NCI-H526 (cell line): Measurements from ENCODE around the gene DUSP11.
"Not testable (repeated sequence)": the region's sequence is repeated elsewhere in the genome, so short reads cannot be mapped to it uniquely, and the experiment has no call there.

Source experiments
- DNase-seq, 2 experiments: peaks; one replicate each; lab custom pipeline; 2025; lab: John Stamatoyannopoulos, UW

Gene DUSP11

GRCh38 chr2:73779467-73780236, at the start of gene DUSP11:
Gene DUSP11, minus strand, starts transcription at chr2:73780103. Its CDS starts 129 bp downstream, at chr2:73779974.
- peak; percentile 91 to 96 for DNase-seq

DNA sequence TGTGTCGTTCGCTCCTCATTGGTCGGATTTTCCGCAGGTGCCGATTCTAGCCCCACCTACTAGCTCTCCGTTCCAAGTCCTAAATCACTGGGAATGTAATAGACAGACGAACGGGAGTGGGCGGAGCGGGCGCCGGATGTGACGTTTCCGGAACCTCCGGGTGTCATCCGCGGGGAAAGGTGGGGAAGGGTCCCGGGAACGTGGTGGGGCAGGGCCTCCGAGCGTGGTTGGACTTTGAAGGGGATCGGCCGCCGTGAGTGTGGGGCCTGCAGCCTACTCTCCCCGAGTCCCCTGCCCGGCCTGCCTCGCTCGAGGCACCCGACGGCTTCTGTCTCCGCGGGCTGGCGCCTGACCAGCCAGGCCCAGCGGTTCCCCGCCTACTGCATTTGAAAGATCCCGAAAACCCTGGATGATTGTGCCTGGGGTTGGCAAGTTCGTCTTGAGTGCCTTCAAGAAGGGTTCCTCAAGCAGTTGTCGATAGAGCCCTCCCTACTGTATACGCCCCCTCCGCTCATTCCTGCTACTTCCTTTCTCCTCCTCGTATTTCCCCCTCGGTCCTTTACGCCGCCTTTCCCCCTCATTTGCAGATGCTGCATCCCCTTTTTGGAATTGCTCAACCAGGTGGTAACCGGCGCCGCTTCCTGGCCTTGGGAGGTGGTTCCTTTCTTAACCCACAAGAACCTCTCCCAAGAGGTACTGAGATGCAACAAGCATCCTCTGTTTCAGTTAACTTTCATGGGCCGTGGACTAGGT, 49.1 kb upstream of the DUSP11 start, which contains the start of gene STAMBP:
Gene STAMBP (plus strand): TSS at position 144 of the 753 bp plus-strand sequence. CDS start 1,896 bp downstream, outside the sequence.
- DNase-seq: peak; percentile 93 to 98

- no peak for DNase-seq
Observed at GRCh38 chr2:73828389-73828817, 48.5 kb upstream of the DUSP11 start.

GRCh38 chr2:73827660-73828388, 47.9 kb upstream of the DUSP11 start:
- DNase-seq: no peak

DNA sequence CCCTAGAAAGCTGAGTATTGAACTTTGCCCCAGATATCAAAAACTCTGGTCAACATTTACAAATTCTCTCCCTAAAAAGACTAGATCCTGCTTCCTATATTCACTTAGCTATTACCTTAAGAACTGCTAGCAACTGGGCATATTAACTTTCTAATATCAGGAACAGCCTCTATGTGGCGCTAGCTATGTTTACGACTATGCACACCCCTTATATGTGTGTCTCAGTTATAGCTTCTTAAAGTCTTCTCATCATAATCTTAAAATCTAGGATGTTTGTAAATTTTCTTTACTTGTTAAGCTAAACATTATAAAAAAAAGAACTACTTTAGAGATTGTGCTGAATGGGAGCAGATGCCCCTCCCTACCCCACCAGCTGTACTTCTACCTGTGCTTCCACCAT, 47.1 kb upstream of the DUSP11 start:
- peak; percentile 3 to 52 for DNase-seq

DNA sequence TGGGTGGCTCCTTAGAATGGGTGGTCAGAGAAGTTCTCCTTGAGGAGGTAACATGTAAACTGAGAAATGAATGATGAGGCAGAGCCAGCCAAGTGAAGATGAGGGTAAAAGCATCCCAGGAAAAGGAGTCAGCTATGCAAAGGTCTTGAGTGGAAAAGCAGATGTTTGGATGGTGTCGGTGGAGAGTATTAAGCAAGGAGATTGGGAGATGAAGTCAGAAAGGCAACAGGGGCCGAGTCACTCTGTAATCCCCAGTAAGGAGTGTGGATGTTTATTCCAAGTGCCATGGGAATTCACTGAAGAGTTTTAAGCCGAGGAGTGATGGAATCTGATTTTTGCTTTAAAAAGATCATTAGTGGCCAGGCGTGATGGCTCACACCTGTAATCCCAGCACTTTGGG, 45.5 kb upstream of the DUSP11 start:
- no peak for DNase-seq

DNA sequence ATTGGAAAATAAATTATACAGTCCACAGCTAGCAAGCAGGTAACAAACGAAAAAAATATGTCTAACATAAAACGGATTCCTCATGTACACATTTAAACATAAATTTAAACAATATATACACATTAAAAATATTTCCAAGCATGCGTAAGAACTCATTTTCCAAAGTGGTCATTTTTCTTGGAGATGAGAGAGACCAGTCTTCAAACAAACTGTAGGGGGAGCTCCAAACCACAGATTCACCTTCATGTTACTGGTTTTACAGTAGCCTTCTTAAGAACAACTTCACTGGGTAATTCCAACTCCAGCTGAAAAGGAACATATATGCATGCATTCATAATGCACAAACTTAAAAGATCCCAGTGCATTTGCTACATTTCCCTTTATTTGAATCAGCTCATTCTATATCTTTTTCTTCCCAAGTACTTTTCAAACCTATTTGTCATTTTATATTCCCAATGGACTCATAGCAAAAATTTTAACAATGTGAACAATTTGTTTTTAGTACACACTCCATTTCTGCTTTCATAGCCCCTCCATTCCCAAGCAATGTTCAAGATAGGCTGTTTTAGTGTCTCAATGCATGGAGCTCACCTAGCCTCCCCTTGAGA, 44.1 kb upstream of the DUSP11 start:
- peak; percentile 28 to 83 for DNase-seq

DNA sequence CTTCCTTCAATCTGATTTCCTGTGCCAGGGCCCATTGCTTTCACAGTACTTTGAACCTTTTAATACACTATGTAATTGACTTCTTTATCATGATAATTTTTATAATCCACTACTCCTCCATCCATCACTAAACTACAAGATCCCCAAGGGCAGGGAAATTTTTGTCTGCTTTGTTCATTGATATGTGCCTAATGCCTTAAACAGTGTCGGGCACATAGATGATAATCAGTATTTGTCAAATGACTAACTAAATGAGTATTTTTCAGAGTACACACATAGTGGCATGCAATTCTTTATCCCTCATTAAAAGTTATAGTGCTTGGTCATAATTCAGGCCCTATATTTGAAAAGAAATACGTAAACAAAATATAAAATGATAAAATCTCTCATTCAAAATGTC, 43.5 kb upstream of the DUSP11 start:
- DNase-seq: no peak

GRCh38 chr2:73822991-73823390, 43.1 kb upstream of the DUSP11 start:
- peak in 1 of 2 experiments; percentile 7 for DNase-seq

DNA sequence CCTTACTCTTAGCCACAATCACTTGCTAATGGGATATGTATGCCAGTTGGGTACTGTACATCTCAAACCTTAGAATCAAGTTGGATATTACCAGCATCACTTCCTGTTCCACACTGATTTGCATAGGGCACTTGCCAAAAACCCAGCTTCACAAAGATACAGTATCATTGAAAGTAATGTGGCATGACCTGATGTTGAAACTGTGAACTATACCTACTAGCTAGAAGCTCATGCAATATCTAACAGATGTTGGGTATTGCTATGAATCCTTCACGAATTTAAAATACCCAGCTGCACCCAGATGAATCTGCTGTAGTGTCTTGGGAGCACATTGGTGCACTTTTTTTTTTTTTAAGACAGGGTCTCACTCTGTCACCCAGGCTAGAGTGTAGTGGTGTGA, 42.4 kb upstream of the DUSP11 start:
- DNase-seq: no peak

DNA sequence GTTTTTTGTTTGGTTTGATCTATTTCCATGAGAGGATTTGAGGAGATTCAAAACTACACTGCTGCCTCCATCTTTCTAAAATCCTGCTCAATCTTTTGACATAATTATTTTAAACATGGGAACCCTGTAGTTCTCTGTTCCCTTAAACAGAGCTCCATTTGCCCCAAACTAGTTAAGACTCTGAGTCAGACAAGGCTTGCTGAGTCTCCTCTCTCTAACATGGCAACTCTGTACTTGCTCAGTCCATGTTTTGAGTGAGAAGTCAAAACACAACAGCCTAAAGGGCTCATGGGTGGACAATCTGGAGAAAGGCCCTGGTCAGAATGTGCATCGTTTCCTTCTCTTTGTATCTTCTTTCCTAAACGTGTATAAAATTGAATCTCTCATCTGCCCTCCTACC, 41.8 kb upstream of the DUSP11 start:
- DNase-seq: no peak

DNA sequence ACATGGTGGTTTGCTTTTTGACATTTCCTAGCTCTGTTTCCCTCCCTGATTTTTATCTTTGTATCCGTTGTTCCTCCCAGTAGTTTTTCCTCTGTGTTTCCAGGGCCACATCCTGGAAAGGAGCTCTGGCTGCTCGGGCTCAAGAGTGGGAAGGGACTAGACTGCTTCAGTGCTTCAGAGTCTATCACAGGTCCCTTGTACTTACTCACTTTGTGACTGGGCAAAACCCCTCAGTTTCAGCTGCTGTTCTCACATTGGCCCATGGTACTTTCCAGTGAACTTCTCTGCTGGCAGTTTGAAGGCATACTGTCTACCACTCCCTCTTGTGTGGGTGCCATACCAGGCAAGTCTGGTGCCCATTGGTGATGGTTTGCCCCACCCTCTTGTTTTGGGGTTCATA, 41.3 kb upstream of the DUSP11 start:
- DNase-seq: no peak

- DNase-seq: no peak
Observed at GRCh38 chr2:73818296-73818695, 38.4 kb upstream of the DUSP11 start.

GRCh38 chr2:73812635-73813034, 32.7 kb upstream of the DUSP11 start:
- no peak for DNase-seq

GRCh38 chr2:73811878-73812277, 32.0 kb upstream of the DUSP11 start:
- DNase-seq: no peak

GRCh38 chr2:73783883-73784282, 4.0 kb upstream of the DUSP11 start, which contains the start of gene C2orf78:
Gene C2orf78, plus strand, starts transcription at chr2:73784183. Its CDS starts 127 bp downstream, at chr2:73784310.
- not testable (repeated sequence) for DNase-seq

GRCh38 chr2:73783402-73783801, 3.5 kb upstream of the DUSP11 start:
- not testable (repeated sequence) for DNase-seq

GRCh38 chr2:73780237-73780582, 307 bp upstream of the DUSP11 start:
- DNase-seq: no peak

GRCh38 chr2:73778867-73779466, 936 bp downstream of the DUSP11 start:
- DNase-seq: not testable (repeated sequence)

DNA sequence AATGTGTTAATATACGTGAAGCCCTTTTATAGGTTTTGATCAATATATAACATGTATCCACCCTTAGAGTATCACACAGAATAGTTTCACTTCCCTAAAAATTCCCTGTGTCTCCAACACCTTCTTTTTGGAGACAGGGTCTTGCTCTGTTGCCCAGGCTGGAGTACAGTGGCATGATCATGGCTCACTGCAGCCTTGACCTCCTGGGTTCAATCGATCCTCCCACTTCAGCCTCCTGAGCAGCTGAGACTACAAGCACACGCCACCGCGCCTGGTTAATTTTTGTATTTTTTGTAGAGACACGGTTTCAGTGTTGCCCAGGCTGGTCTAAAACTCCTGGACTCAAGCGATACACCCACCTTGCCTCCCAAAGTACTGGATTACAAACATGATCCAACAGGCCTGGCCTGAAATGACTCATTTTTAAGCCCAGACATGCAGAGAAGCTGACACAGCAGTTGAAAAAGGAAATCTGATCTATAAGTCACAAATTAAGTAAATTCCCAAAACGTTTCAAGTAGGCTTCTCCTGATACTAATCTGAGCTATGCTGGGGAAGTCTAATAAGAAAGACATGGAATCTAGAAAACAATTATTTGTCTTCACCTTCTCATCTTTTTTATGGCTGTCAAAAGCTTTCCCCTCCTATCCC, 2.9 kb downstream of the DUSP11 start:
- DNase-seq: no peak

DNA sequence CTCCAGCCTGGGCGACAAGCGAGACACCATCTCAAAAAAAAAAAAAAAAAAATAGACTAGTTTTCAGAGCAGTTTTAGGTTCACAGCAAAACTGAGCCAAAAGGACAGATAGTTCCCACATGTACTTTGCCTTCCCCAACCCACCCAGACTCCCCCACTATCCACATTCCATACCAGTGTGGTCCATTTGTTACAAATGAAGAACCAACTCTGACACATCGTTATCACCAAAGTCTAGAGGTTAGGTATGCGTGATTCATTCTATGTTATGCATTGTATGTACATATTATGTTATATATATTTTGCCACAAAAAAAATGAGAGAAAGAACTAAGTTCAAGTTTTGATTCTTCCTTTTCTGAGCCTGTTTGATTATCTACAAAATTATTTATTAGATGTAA, 3.5 kb downstream of the DUSP11 start:
- DNase-seq: no peak
